Neutrophil (primary cell): Measurements from ENCODE around the gene RYR2.

Source experiments
- H3K27ac ChIP-seq: fragments of 200-600 bp; sonication (generic); 2 replicates; pipeline ENCODE4 v1.5.1; 2016; ENCODE audit warnings: mild to moderate bottlenecking, moderate library complexity
- H3K27me3 ChIP-seq: fragments of 200-600 bp; sonication (generic); 2 replicates; pipeline ENCODE4 v1.6.0; 2016; ENCODE audit warnings: mild to moderate bottlenecking
- H3K36me3 ChIP-seq: fragments of 200-600 bp; sonication (generic); 2 replicates; pipeline ENCODE4 v1.5.1; 2017
- H3K4me1 ChIP-seq, 2 experiments: fragments of 200-600 bp in 1 of 2; sonication (generic) in 1 of 2; 1 replicate in 1 of 2; 2 replicates in 1 of 2; pipeline versions ENCODE4 v1.5.1 to v1.6.1; 2013 to 2016; ENCODE audit warnings: low read depth in 1 of 2, low read length in 1 of 2, mild to moderate bottlenecking in 1 of 2, moderate library complexity in 1 of 2; ENCODE audit not compliant: control insufficient read depth in 1 of 2, insufficient read depth in 1 of 2
- H3K4me3 ChIP-seq, 2 experiments: fragments of 200-600 bp in 1 of 2; sonication (generic) in 1 of 2; 1 replicate in 1 of 2; 2 replicates in 1 of 2; pipeline ENCODE4 v1.5.1; 2013 to 2016; ENCODE audit warnings: low read depth in 1 of 2, low read length in 1 of 2, mild to moderate bottlenecking in 1 of 2, moderate library complexity in 1 of 2
- H3K9me3 ChIP-seq: fragments of 200-600 bp; sonication (generic); 2 replicates; pipeline ENCODE4 v1.5.1; 2016
- CTCF ChIP-seq: fragments of 200-600 bp; sonication (generic); IDR thresholded peaks from 2 replicates; pipeline ENCODE4 v1.5.1; 2016; ENCODE audit warnings: antibody characterized with exemption

RYR2 gene

GRCh38 chr1:237249120-237249519 lies 207.1 kb downstream of the RYR2 start:
- Histone ChIP-seq H3K4me3 (no peak overlapping the region), H3K27me3 (no peaks in the 10 kb centered on the region), H3K4me1 (no peaks in the 10 kb centered on the region), H3K36me3 (no peaks in the 10 kb centered on the region), H3K27ac (no peak overlapping the region), H3K9me3 (no peaks in the 10 kb centered on the region)
- TF ChIP-seq CTCF = no peak

GRCh38 chr1:237250055-237250454 lies 208.1 kb downstream of the RYR2 start:
- Histone ChIP-seq H3K27ac (no peak overlapping the region), H3K27me3 (no peaks in the 10 kb centered on the region), H3K4me1 (no peaks in the 10 kb centered on the region), H3K36me3 (no peaks in the 10 kb centered on the region), H3K9me3 (no peaks in the 10 kb centered on the region), H3K4me3 (no peak overlapping the region)
- no peak for TF ChIP-seq CTCF

GRCh38 chr1:237255071-237255470 lies 213.1 kb downstream of the RYR2 start:
- Histone ChIP-seq H3K4me1 (no peaks in the 10 kb centered on the region), H3K27ac (no peak overlapping the region), H3K36me3 (no peaks in the 10 kb centered on the region), H3K27me3 (no peaks in the 10 kb centered on the region), H3K9me3 (no peaks in the 10 kb centered on the region), H3K4me3 (no peak overlapping the region)
- no peak for TF ChIP-seq CTCF

- Histone ChIP-seq H3K4me3 (no peak overlapping the region), H3K4me1 (no peaks in the 10 kb centered on the region), H3K9me3 (no peaks in the 10 kb centered on the region), H3K36me3 (no peaks in the 10 kb centered on the region), H3K27me3 (no peaks in the 10 kb centered on the region), H3K27ac (no peak overlapping the region)
- no peak for TF ChIP-seq CTCF
Observed at GRCh38 chr1:237258871-237259270, 216.9 kb downstream of the RYR2 start.

GRCh38 chr1:237261198-237261597 lies 219.2 kb downstream of the RYR2 start:
- Histone ChIP-seq H3K9me3 (no peaks in the 10 kb centered on the region), H3K4me3 (no peak overlapping the region), H3K36me3 (no peaks in the 10 kb centered on the region), H3K27ac (no peak overlapping the region), H3K4me1 (no peaks in the 10 kb centered on the region), H3K27me3 (no peaks in the 10 kb centered on the region)
- no peak for TF ChIP-seq CTCF

GRCh38 chr1:237267743-237268142 lies 225.8 kb downstream of the RYR2 start:
- Histone ChIP-seq H3K36me3 (no peaks in the 10 kb centered on the region), H3K4me3 (no peak overlapping the region), H3K27me3 (no peaks in the 10 kb centered on the region), H3K4me1 (no peaks in the 10 kb centered on the region), H3K27ac (no peak overlapping the region), H3K9me3 (no peaks in the 10 kb centered on the region)
- no peak for TF ChIP-seq CTCF
